Astrocyte of the cerebellum (primary cell): ENCODE measurements around the gene NCBP1.
"Not testable (repeated sequence)": the region's sequence is repeated elsewhere in the genome, so short reads cannot be mapped to it uniquely, and the experiment has no call there.

Source experiments
- DNase-seq: peaks from one replicate; pipeline ENCODE4 v3.0.0-alpha.2; 2011; ENCODE audit warnings: low read depth
- H3K4me3 ChIP-seq: 2 replicates; pipeline ENCODE4 v1.5.1; 2011; ENCODE audit warnings: mild to moderate bottlenecking, low read depth, low read length, moderate library complexity
- in situ Hi-C: cut with HindIII; loops from 2 replicates; pipeline ENCODE4 v1.10.0; 2017; ENCODE audit warnings: low sequenced_read_pairs
- TF ChIP-seq, protein P1 (sequence below): IDR thresholded peaks from 2 replicates; pipeline ENCODE4 v1.5.1; 2012; ENCODE audit warnings: low read length, low read depth, moderate library complexity, mild to moderate bottlenecking; ENCODE audit errors: missing control alignments

Gene NCBP1

GRCh38 chr9:97604901-97605645 lies 28.5 kb upstream of the NCBP1 start:
- no peak for DNase-seq
- in situ Hi-C loops = loop anchor here (25.0 kb wide), 1 partner anchor 143 kb away; no protein-coding TSS in a partner anchor
- TF ChIP-seq, protein P1, sequence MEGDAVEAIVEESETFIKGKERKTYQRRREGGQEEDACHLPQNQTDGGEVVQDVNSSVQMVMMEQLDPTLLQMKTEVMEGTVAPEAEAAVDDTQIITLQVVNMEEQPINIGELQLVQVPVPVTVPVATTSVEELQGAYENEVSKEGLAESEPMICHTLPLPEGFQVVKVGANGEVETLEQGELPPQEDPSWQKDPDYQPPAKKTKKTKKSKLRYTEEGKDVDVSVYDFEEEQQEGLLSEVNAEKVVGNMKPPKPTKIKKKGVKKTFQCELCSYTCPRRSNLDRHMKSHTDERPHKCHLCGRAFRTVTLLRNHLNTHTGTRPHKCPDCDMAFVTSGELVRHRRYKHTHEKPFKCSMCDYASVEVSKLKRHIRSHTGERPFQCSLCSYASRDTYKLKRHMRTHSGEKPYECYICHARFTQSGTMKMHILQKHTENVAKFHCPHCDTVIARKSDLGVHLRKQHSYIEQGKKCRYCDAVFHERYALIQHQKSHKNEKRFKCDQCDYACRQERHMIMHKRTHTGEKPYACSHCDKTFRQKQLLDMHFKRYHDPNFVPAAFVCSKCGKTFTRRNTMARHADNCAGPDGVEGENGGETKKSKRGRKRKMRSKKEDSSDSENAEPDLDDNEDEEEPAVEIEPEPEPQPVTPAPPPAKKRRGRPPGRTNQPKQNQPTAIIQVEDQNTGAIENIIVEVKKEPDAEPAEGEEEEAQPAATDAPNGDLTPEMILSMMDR = no peak
- H3K4me3 ChIP-seq = no peak overlapping the region

- TF ChIP-seq, protein P1 = peak; percentile 81
- peak; percentile 47 for DNase-seq
- H3K4me3 ChIP-seq = no peak overlapping the region
- in situ Hi-C loops = loop anchor here (25.0 kb wide), 1 partner anchor 153 kb away; no protein-coding TSS in a partner anchor
Measured at GRCh38 chr9:97615439-97616072, 18.1 kb upstream of the NCBP1 start.

DNA sequence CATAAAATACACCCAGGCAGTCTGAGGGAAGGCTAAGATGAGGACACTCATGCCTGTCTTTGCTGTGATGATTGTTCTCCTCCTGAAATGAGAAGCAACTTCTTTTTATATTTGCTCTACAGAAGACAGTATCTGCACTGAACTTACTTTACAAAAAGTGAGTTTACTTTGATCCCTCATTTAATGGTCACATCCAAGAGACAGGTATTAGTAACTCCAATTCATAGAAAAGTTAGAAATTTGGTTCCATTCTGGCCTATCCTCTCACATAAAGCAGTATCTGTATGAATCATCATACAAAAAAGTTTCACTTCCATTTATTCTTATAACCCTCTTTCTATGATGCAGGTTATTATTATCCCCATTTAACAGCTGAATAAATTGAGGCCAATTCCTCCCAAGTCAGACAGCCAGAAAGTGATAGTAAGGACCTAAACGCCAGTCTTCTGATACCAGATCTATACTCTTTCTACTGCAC lies 15.6 kb upstream of the NCBP1 start:
- in situ Hi-C loops = loop anchor here (25.0 kb wide), 1 partner anchor 156 kb away; no protein-coding TSS in a partner anchor
- no peak for DNase-seq
- TF ChIP-seq, protein P1 = no peak
- no peak overlapping the region for H3K4me3 ChIP-seq

- H3K4me3 ChIP-seq, DNase-seq: not testable (repeated sequence)
- in situ Hi-C loops = loop anchor here (25.0 kb wide), 1 partner anchor 158 kb away; no protein-coding TSS in a partner anchor
Measured at GRCh38 chr9:97620063-97620462, 13.6 kb upstream of the NCBP1 start.

- in situ Hi-C loops = loop anchor here (25.0 kb wide), 1 partner anchor 160 kb away; no protein-coding TSS in a partner anchor
- H3K4me3 ChIP-seq, DNase-seq: not testable (repeated sequence)
Measured at GRCh38 chr9:97622483-97622882, 11.1 kb upstream of the NCBP1 start.

DNA sequence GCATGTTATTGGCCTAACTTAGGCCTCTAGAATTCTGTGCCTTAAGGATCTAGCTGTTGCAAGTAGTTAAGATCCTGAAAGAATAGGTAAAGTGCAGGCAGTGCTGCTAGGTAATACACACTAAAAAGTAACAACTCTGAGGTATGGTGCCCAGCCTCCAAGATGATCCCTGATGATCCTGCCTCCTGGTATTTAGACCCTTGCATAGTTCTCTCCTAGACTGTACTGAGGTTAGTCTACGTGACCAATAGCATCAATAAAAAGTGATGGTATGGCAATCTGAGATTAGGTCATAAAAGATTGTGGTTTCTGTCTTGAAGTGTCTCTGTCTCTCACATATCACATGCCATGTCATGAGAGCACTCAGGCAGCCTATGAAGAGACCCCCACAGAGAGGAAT lies 9.7 kb upstream of the NCBP1 start:
- in situ Hi-C loops = loop anchor here (25.0 kb wide), 1 partner anchor 162 kb away; no protein-coding TSS in a partner anchor
- H3K4me3 ChIP-seq = no peak overlapping the region
- TF ChIP-seq, protein P1 = no peak
- DNase-seq = no peak

DNA sequence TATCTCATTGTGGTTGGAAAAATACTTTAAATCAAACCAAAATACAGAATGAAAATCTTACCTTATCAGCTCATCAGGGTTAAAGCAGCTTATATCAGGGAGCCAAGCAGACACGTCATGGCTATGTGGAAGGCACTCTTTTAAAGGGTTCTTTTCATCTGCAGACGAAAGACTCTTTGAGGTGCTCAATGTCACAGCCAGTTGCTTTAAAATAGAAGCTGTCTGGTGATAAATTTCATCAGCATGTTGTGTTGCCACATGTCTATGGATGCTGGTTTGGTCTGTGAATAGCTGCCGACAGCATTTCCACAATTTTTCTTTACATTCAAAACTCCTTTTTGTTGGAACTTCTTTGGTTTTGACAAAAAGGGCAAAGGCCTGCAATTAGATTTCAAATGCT lies 8.0 kb upstream of the NCBP1 start:
- in situ Hi-C loops = no loop called here
- TF ChIP-seq, protein P1 = no peak
- H3K4me3 ChIP-seq = no peak overlapping the region
- no peak for DNase-seq
